Fibroblast of gingiva (primary cell): ENCODE measurements around the gene CNRIP1.
"Not testable (repeated sequence)": the region's sequence is repeated elsewhere in the genome, so short reads cannot be mapped to it uniquely, and the experiment has no call there.

Experiments
- DNase-seq: peaks from one replicate; pipeline ENCODE4 v3.0.0-alpha.2; 2011; ENCODE audit warnings: low read depth

CNRIP1 gene

DNA sequence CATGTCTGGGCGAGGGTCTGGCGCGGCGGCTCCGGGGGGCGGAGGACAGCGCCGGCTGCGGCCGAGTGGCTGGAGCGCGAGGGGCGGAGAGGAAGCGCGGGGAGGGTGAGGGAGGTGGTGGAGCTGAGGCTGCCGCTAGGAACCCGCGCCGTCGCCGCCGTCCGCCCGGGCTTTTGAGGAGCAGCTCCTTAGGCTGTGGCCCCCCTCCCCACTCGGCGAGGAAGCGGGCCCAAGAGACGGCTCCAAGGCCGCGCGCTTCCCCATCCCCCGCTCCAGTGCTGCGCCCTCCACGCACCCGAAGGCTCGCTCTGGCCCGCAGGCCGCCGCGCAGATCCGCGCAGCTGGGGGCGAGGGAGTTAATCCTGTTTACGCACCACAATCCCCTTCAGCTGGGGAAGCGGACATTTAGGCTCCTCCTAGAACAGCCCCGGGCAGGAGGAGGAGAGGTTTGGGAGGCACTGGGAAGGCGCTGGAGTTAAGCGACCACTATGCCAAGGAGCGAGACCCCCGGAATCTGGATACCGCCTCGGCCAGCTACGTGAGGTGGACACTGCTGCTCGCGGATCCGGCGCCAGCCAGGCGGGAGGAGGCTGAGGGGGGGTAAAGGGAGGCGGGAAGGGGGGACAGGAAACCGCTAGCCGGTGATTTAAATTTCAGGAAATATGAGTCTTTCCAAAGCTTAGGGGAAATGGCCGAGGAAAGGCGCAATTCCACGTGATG, at the start of gene CNRIP1:
TSS of gene CNRIP1 (minus strand) at position 552 of the 720 bp plus-strand sequence. CDS start at position 3, 549 bp downstream.
- DNase-seq = peak; percentile 83

DNA sequence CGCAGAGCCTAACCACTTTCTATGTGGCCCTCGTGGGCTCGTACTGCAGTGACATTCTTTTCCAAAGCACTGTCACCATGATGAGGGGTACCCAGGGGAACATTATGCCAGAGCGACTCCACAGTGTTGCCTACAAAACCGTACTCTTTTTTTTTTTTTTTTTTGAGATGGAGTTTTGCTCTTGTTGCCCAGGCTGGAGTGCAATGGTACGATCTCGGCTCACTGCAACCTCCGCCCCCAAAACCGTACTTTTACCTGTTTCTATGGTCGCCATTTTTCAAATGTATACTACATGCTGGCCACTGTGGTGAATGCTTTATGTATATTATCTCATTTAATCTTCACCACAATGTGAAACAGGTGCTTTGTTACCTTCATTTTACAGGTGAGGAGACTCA, 49.6 kb upstream of the CNRIP1 start:
- no peak for DNase-seq

- peak; percentile 69 for DNase-seq
Measured at GRCh38 chr2:68368654-68369336, 49.0 kb upstream of the CNRIP1 start.

DNA sequence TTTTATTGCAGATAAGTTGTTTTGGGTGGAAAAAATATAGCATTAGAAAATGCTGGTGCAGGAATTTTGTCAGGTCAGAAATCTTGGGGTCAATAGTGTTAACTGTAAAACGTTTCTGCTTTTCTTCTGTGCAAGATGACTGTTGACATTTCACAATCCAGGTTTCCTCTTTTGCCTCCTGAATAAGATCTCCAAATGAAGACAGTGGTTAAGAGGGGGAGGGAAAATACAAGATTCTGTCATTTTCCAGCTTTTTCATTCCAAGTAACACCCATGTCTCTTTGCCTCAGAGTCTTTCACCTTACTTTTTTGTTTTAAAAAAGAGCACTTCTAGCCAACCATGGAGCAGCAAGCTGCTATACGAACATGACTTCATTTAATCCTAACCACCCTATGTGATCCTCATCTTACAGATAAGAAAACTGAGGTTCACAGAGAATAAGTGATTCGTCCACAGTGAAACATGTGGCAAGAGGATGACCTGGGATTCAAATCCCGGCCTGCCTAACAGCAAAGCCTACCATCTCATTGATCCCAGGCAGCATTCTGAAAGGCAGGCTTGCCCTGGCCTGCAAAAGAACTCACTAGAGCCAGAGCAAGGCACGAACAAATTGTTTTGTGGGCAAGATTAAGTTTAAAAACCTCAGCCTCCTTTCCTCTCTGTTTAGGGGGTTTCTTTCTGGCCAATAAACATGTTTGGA, 48.4 kb upstream of the CNRIP1 start:
- no peak for DNase-seq

DNA sequence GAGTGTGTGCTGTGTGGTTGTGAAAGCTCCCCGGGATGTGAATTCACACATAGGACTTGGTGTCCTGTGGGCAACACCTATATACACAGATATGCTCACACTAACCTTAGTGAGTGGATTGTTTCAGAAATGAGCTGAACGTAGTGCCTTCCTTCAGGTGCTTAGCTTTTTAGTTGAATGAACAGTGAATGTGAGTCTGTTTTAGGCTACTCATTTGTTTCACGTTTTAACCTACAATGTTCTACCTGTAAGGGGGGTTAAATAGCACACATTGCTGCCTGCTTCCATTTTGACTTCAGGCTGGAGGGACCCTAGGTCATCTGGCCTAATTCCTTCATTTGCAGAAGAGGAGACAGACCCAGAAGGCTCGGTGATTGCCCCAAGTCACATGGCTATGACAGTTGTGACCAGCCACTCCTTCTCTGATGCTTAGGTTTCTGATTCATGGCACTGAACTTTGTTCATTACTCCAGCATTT, 46.4 kb upstream of the CNRIP1 start:
- no peak for DNase-seq

GRCh38 chr2:68365087-68365486, 45.3 kb upstream of the CNRIP1 start, which contains the start of gene PLEK:
TSS of gene PLEK (plus strand) at chr2:68365282. CDS start at chr2:68365352, 70 bp downstream.
- no peak for DNase-seq

- no peak for DNase-seq
Measured at GRCh38 chr2:68363721-68364120, 44.0 kb upstream of the CNRIP1 start.

DNA sequence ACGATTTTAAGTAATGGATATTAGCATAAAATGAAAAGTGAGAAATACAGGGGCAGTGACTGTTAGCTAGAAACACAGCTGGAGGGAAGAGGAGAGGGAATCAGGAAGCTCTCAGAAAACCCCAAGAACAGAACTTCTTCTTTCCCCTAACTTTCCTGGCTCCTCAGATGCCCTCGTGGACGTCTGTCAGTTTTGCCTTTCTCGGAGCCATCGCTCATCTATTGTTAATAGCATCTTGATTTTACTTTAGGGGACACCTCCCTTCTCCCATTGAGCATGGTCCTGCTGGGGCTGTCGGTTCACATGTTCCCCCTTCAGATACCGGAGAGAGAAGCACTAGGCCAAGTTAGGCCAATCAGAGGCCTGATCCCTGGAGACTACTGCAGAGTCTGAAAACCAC, 43.0 kb upstream of the CNRIP1 start:
- no peak for DNase-seq

DNA sequence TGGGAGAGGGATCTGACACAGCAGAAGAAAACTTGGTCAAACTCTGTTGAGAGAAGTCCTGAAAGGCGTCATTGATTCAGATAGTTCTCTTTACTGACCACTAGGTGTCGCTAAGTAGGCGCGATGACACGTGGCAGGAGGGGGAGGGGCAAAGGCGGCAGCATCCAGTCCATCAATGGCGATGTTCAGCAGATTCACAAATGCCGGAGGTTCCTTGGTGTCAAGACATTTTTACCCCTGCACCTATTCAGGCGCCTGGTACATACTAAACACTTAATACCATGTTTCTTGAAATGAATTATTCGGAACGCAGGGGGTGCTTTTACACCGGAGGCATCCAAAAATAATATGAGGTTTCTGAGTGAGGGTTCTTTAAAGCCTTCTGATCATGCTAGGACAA, 42.3 kb upstream of the CNRIP1 start:
- DNase-seq = peak; percentile 46

- DNase-seq = no peak
Measured at GRCh38 chr2:68359889-68360288, 40.1 kb upstream of the CNRIP1 start.

GRCh38 chr2:68357605-68358337, 38.0 kb upstream of the CNRIP1 start:
- peak; percentile 75 for DNase-seq

DNA sequence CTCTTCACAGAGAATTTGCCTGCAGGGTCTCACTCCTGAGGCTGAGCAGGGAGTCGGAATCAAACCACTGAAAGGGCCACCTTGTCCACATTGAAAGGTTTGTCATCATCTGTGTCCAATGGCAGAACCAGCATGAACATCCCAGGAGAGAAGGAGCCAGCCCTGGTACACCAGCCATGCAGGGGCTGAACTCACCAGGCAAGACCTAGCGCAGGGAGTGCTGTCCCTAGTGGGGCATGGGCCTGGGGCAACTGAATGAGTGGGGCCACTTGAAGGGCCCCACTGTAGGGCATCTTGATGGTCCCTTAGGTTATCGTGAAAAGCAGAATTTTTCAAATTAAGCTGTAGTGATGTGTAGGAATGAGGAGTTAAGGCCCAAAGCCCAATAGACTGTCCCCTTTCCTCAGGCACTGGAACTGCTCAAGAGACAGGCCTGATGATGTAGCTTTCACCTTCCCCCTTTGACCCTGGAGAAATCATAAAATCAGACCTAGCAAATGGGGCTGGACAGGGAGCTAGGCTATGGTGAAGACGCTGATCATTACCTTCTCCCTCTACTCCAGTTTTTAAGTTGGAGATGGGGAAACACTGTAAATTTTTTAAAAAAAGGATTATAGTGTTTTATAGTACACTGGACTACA, 37.0 kb upstream of the CNRIP1 start:
- DNase-seq = no peak

DNA sequence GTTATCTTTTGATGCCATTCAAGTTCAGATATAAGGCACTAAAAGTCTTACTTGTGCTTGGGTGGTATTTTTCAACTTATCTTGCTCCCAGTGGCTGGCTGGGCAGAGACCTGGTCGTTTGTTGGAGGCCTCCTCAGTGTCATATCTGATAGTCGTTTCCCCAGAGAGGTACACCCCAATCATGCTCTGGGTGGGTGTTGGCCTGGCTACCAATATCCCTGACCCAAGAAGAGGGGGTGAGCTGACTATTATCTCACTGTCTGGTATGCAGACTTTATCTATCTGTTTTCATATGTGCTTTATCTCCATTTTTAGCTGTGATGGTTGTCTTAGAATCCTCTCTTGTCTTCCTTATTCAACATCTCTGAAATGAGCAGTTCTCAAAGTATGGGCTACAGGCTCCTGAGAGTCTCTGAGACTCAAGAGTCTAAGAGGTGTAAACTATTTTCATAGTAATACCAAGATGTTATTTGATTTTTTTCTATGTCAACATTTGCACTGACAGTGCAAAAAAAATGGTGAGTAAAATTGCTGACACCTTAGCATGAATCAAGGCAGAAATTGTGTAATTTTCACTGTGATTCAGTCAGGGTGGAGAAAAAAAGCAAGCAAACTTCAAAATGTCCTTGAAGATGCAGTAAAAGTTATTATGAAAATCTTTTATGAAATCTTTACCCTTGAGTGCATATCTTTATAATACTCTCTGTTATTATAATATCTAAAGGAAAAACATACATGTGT, 33.1 kb upstream of the CNRIP1 start:
- no peak for DNase-seq

GRCh38 chr2:68351997-68352396, 32.2 kb upstream of the CNRIP1 start:
- no peak for DNase-seq

- DNase-seq = not testable (repeated sequence)
Measured at GRCh38 chr2:68349091-68349490, 29.3 kb upstream of the CNRIP1 start.

GRCh38 chr2:68345129-68345875, 25.6 kb upstream of the CNRIP1 start:
- DNase-seq = no peak

DNA sequence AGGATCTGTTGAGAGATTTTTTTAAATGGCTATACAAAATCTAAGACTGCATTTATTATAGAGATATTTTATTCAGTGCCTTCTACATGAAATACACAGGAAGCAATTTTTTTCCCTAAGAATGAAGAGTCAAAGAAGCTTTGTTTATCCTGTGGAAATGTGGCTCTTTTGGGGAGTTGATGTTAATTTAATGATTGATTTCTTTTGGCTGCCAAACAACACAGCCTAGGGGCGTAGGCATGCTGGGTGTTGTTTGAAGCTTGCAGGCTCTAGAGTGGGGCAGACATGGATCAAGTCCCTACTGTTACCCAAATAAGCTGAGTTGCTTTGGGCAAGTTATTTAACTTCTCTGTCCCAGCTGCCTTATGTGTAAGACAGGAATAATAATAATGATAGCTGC, 24.3 kb upstream of the CNRIP1 start:
- DNase-seq = no peak

DNA sequence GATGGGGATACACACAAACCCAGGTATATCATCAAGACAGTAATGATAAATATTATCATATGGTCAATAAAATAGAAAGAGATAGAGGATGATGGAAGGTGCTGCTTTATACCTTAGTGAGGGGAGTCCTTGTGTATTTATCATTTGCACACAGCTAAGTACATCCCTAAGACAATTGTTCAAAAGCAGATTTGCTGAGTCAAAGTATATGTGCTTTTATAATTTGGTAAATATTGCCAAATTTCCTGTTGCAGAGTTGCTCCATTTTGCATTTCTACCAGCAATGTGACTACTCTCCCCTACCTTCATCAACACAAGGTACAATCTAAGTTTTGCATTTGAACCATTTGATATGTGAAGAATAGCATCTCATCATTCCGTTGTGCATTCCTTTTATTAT, 22.7 kb upstream of the CNRIP1 start:
- no peak for DNase-seq

DNA sequence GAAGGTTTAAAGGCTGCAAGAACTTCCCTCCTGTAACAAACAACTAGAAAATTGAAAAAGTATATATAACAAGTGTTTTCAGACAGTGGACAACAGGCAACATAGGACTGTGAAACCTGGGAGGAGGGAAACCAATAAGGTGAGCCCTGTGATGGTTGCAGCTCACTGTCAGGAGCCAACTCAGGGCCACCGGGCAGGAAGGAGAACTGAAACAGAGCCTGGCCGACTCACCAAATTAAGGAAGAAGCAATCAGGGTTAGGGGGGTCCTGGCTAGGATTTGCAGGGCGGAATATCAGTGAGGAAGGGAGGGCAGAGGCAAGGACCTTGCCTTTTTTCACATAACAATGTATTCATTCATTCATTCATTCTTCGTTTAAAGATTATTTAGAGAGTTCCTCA, 21.8 kb upstream of the CNRIP1 start:
- no peak for DNase-seq

GRCh38 chr2:68341062-68341329, 21.2 kb upstream of the CNRIP1 start:
- no peak for DNase-seq
